ENCODE measurements around the gene SNX10. TPM values are rescaled to one million over a fixed set of nuclear protein-coding genes. Genes with fewer than 3 reads are reported as not detected.

The SNX10 gene
- total and polyA plus RNA-seq, 8 donors = 7.4 to 75.6 (median 10.3) TPM

GRCh38 chr7:26298472-26299058 is 6.9 kb downstream of the SNX10 start:
- H3K27me3 ChIP-seq = no peaks in the 10 kb centered on the region
- TF ChIP-seq, protein P1, sequence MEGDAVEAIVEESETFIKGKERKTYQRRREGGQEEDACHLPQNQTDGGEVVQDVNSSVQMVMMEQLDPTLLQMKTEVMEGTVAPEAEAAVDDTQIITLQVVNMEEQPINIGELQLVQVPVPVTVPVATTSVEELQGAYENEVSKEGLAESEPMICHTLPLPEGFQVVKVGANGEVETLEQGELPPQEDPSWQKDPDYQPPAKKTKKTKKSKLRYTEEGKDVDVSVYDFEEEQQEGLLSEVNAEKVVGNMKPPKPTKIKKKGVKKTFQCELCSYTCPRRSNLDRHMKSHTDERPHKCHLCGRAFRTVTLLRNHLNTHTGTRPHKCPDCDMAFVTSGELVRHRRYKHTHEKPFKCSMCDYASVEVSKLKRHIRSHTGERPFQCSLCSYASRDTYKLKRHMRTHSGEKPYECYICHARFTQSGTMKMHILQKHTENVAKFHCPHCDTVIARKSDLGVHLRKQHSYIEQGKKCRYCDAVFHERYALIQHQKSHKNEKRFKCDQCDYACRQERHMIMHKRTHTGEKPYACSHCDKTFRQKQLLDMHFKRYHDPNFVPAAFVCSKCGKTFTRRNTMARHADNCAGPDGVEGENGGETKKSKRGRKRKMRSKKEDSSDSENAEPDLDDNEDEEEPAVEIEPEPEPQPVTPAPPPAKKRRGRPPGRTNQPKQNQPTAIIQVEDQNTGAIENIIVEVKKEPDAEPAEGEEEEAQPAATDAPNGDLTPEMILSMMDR (IDR thresholded peaks at IDR 0.05) = no peak
- no peaks in the 10 kb centered on the region for H3K36me3 ChIP-seq
- no peaks in the 10 kb centered on the region for H3K9me3 ChIP-seq
- no peak for ATAC-seq
- peaks cover 0 to 63% of the 10 kb centered on the region in 2 donors for H3K4me1 ChIP-seq
- intact Hi-C loops (cut with DNase I) = no loop called here
- peak overlapping the region in 1 of 2 donors; percentile 1 for H3K27ac ChIP-seq
- no peak overlapping the region for H3K4me3 ChIP-seq
- DNase-seq = no peak

DNA sequence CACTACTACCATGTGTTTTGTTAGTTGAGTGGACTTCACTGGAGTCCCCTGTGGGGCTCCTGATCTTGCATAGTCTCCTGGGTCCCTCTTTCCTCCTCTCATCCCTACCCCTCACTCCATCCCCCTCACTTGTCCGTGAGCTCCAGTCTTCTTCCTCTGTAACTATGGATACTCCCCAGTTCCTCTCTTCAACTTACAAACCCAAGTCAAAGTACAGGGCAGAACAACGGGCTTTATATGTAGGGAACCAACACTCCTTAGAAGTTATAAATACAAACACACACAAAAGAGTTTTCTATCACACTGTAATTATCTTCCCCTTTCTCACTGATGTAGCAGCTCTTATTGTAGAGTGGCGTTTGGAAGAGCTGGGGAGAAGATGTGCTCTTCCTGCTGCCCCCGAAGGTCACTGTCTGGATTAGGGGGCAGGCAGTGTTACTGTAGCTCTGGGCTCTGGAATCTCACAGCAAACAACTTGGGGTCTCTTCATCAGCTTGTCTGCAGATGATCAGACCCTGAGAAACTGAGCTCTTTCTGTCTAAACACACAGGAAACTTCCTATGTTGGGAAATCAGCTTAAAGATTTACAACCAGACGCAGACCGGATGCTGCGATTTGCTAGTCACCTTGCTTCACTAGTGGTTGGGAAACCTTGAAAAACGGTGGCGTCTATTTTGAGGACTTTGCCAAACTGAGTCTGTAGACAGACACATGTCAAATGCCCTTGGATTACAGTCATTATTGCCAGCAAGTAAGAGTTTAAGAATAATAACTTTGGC is 13.6 kb downstream of the SNX10 start:
- TF ChIP-seq, protein P1 (IDR thresholded peaks at IDR 0.05) = no peak
- no peaks in the 10 kb centered on the region for H3K9me3 ChIP-seq
- peak overlapping the region; percentile 48 to 95 for H3K27ac ChIP-seq
- DNase-seq = no peak
- peak overlapping the region in 1 of 2 donors; percentile 1 for H3K4me3 ChIP-seq
- H3K36me3 ChIP-seq = no peaks in the 10 kb centered on the region
- no peaks in the 10 kb centered on the region for H3K27me3 ChIP-seq
- peak; percentile 23 for ATAC-seq
- intact Hi-C loops (cut with DNase I) = no loop called here
- peaks cover 0 to 58% of the 10 kb centered on the region in 2 donors for H3K4me1 ChIP-seq

- no peak overlapping the region for H3K4me3 ChIP-seq
- H3K9me3 ChIP-seq = no peaks in the 10 kb centered on the region
- no peak for ATAC-seq
- peak overlapping the region; percentile 76 to 95 for H3K27ac ChIP-seq
- TF ChIP-seq, protein P1 (IDR thresholded peaks at IDR 0.05) = no peak
- intact Hi-C loops (cut with DNase I) = no loop called here
- H3K36me3 ChIP-seq = no peaks in the 10 kb centered on the region
- H3K4me1 ChIP-seq = peaks cover 0 to 55% of the 10 kb centered on the region in 2 donors
- H3K27me3 ChIP-seq = no peaks in the 10 kb centered on the region
- peak in 1 of 4 donors; percentile 51 for DNase-seq
These were observed 14.4 kb downstream of the SNX10 start for GRCh38 chr7:26305869-26306665.

DNA sequence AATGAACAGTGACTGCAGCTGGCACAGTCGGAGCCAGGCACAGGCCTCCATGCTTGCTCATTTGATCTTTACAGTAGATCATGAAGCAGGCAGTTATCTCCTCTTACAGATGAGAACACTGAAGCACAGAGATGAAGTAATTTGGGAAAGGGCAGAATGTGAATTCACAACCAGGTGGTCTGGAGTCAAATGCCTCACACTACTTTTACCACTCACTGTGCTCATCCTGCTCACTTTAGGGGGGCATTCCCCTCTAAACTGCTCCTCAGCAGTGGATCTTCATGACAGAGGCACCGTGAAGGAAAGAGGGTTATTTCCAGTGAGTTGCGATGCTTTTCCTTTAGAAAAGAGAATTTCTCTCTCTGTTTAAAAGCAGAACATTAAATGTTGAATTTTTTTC is 15.1 kb downstream of the SNX10 start:
- ATAC-seq = peak; percentile 22
- Histone ChIP-seq H3K36me3 (no peaks in the 10 kb centered on the region), H3K4me3 (no peak overlapping the region), H3K27me3 (no peaks in the 10 kb centered on the region), H3K27ac (peak overlapping the region; percentile 76 to 95), H3K4me1 (peaks cover 0 to 60% of the 10 kb centered on the region in 2 donors), H3K9me3 (no peaks in the 10 kb centered on the region)
- no peak for DNase-seq
- TF ChIP-seq, protein P1 (IDR thresholded peaks at IDR 0.05) = no peak
- intact Hi-C loops (cut with DNase I) = no loop called here

DNA sequence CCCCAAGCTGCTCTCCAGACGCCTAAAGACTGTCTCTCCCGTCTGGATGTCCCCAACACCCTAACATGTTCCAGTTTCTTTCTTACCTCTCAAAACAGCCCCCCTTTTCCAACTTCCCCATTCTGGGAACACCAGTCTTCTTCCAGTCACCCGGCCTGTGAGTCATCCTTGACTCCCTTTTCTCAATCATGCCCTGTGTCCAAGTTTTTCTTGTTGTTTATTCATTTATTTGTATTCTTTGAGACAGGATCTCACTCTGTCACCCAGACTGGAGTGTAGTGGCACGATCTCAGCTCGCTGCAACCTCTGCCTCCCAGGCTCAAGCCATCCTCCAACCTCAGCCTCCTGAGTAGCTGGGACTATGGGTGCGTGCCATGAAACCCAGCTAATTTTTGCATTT is 15.6 kb downstream of the SNX10 start:
- H3K4me3 ChIP-seq = no peak overlapping the region
- intact Hi-C loops (cut with DNase I) = no loop called here
- DNase-seq = peak in 1 of 4 donors; percentile 63
- no peaks in the 10 kb centered on the region for H3K36me3 ChIP-seq
- ATAC-seq = peak; percentile 66
- H3K9me3 ChIP-seq = no peaks in the 10 kb centered on the region
- TF ChIP-seq, protein P1 (IDR thresholded peaks at IDR 0.05) = no peak
- no peaks in the 10 kb centered on the region for H3K27me3 ChIP-seq
- H3K4me1 ChIP-seq = peaks cover 0 to 64% of the 10 kb centered on the region in 2 donors
- peak overlapping the region; percentile 76 to 95 for H3K27ac ChIP-seq
